Activated T-cell treated with anti-CD3 and anti-CD28 coated beads for 24 hours (primary cell): ENCODE data around the gene BAIAP2.
"Not testable (repeated sequence)": the region's sequence is repeated elsewhere in the genome, so short reads cannot be mapped to it uniquely, and the experiment has no call there.

Experiments
- DNase-seq: peaks from one replicate; pipeline ENCODE4 v3.0.0-alpha.2; 2020; ENCODE audit warnings: low read depth

The BAIAP2 gene

GRCh38 chr17:81140695-81141094 is 105.7 kb downstream of the BAIAP2 start:
- DNase-seq, result no peak

GRCh38 chr17:81142301-81143199 is 107.6 kb downstream of the BAIAP2 start:
- peak; percentile 39 for DNase-seq

- no peak for DNase-seq
Measured at GRCh38 chr17:81143200-81143527, 108.2 kb downstream of the BAIAP2 start.

GRCh38 chr17:81143717-81144422 is 108.9 kb downstream of the BAIAP2 start:
- no peak for DNase-seq

- no peak for DNase-seq
Measured at GRCh38 chr17:81144423-81144781, 109.5 kb downstream of the BAIAP2 start.

- not testable (repeated sequence) for DNase-seq
Measured at GRCh38 chr17:81146208-81146607, 111.3 kb downstream of the BAIAP2 start.

- DNase-seq, result no peak
Measured at GRCh38 chr17:81147701-81148100, 112.8 kb downstream of the BAIAP2 start.

- DNase-seq, result no peak
Measured at GRCh38 chr17:81148571-81148970, 113.6 kb downstream of the BAIAP2 start.

GRCh38 chr17:81148986-81149533 is 114.1 kb downstream of the BAIAP2 start:
- DNase-seq, result no peak

GRCh38 chr17:81150377-81151077 is 115.6 kb downstream of the BAIAP2 start:
- DNase-seq, result no peak

GRCh38 chr17:81151278-81151677 is 116.3 kb downstream of the BAIAP2 start:
- no peak for DNase-seq

GRCh38 chr17:81152288-81152828 is 117.4 kb downstream of the BAIAP2 start:
- no peak for DNase-seq

- no peak for DNase-seq
Measured at GRCh38 chr17:81153340-81153803, 118.4 kb downstream of the BAIAP2 start.

- not testable (repeated sequence) for DNase-seq
Measured at GRCh38 chr17:81154016-81154415, 119.1 kb downstream of the BAIAP2 start.

GRCh38 chr17:81154961-81155360 is 120.0 kb downstream of the BAIAP2 start:
- no peak for DNase-seq

GRCh38 chr17:81156866-81157805 is 122.2 kb downstream of the BAIAP2 start:
- DNase-seq, result no peak

GRCh38 chr17:81157848-81158687 is 123.1 kb downstream of the BAIAP2 start:
- no peak for DNase-seq

GRCh38 chr17:81158688-81159590 is 124.0 kb downstream of the BAIAP2 start:
- DNase-seq, result no peak
